Spleen (tissue), 11 donors: ENCODE results near the gene MAP1A. TPM values are rescaled to one million over a fixed set of nuclear protein-coding genes. Genes with fewer than 3 reads are reported as not detected.
"Not testable (repeated sequence)": the region's sequence is repeated elsewhere in the genome, so short reads cannot be mapped to it uniquely, and the experiment has no call there.

Experiments used
- DNase-seq: peaks from one replicate; pipeline ENCODE4 v3.0.0-alpha.2; 2020
- H3K27ac ChIP-seq, 8 donors: fragments of 200-600 bp; sonication (generic) in 7 of 8; 1 replicate in 4 of 8; 2 replicates in 4 of 8; pipeline versions ENCODE4 v1.5.0 to v1.8.0; 2016 to 2021; ENCODE audit warnings: inconsistent platforms in 4 of 8, mild to moderate bottlenecking in 4 of 8, moderate library complexity in 1 of 8
- H3K27me3 ChIP-seq, 7 donors: fragments of 200-600 bp; sonication (generic) in 6 of 7; replicated peaks in 1 of 7; 1 replicate in 4 of 7; 2 replicates in 3 of 7; pipeline versions ENCODE4 v1.5.0 to v1.8.0; 2016 to 2021; ENCODE audit warnings: inconsistent platforms in 3 of 7, mild to moderate bottlenecking in 1 of 7
- H3K36me3 ChIP-seq, 6 donors: fragments of 200-600 bp; sonication (generic) in 5 of 6; 1 replicate in 4 of 6; 2 replicates in 2 of 6; pipeline versions ENCODE4 v1.5.0 to v1.8.0; 2016 to 2021; ENCODE audit warnings: inconsistent platforms in 2 of 6
- H3K4me1 ChIP-seq, 6 donors: fragments of 200-600 bp; sonication (generic) in 5 of 6; 1 replicate in 3 of 6; 2 replicates in 3 of 6; pipeline versions ENCODE4 v1.5.0 to v1.8.0; 2016 to 2021; ENCODE audit warnings: inconsistent platforms in 3 of 6
- H3K4me3 ChIP-seq, 8 donors: fragments of 200-600 bp; sonication (generic) in 7 of 8; 1 replicate in 4 of 8; 2 replicates in 4 of 8; pipeline versions ENCODE4 v1.5.0 to v1.8.0; 2016 to 2021; ENCODE audit warnings: inconsistent platforms in 4 of 8, mild to moderate bottlenecking in 4 of 8, moderate library complexity in 2 of 8
- H3K9me3 ChIP-seq, 8 donors: fragments of 200-600 bp; sonication (generic) in 7 of 8; 1 replicate in 4 of 8; 2 replicates in 4 of 8; pipeline versions ENCODE4 v1.5.0 to v1.8.0; 2016 to 2021; ENCODE audit warnings: inconsistent platforms in 4 of 8
- POLR2A ChIP-seq, 3 donors: fragments of 450-650 bp; IDR thresholded peaks; one replicate each; pipeline ENCODE4 v1.5.1; 2017; ENCODE audit warnings: antibody characterized with exemption in 3 of 3, mild to moderate bottlenecking in 1 of 3
- POLR2AphosphoS5 ChIP-seq, 3 donors: sonication (generic); formaldehyde crosslinking; IDR thresholded peaks; one replicate each; pipeline ENCODE4 v1.5.1; 2017; ENCODE audit warnings: antibody characterized with exemption in 3 of 3
- WGBS, 5 donors: extraction: QIAGEN DNeasy Blood & Tissue Kit in 3 of 5; methylation state at CpG; one replicate each; pipeline versions ENCODE4 v1.1.5 to v1.1.7; 2013 to 2018; 5-methylcytosine and 5-hydroxymethylcytosine counted together
- intact Hi-C: fragments of 100-400 bp; cut with DNase I; formaldehyde crosslinking; loops from one replicate; pipeline ENCODE4 v1.15.0; 2023; ENCODE audit warnings: low total_unique reads
- polyA plus RNA-seq, 3 donors: library from polyadenylated mRNA; stranded (reverse); fragments of 200-250 nt; gene quantifications; one replicate each; pipeline ENCODE4 v1.2.1, GENCODE V29; 2013
- total RNA-seq, 7 donors: library from RNA; depleted of rRNA in 3 of 7; stranded (reverse); fragments of >200 nt in 3 of 7; fragmentation: NEBNext Ultra II Directional in 4 of 7; extraction: Animal tissue kit (Norgen Biotek cat#: 25700) in 4 of 7; gene quantifications; one replicate each; pipeline versions ENCODE4 v1.1.0 to v1.2.1, GENCODE V29; 2016 to 2021
- TF ChIP-seq, protein P1 (sequence below), 11 experiments: fragments of 200-600 bp in 7 of 11; fragments of 450-650 bp in 4 of 11; sonication (generic) in 4 of 11; IDR thresholded peaks in 8 of 11; conservative IDR thresholded peaks in 3 of 11; 1 replicate in 7 of 11; 2 replicates in 4 of 11; pipeline versions ENCODE4 v1.4.0 to v1.8.0; 2016 to 2021; ENCODE audit warnings: antibody characterized with exemption in 11 of 11, inconsistent platforms in 4 of 11, mild to moderate bottlenecking in 1 of 11
- donor health status: healthy with polysubstance abuse.
- donor health status: DM: no; HTN: no; CAD: no; lungs with moderate emphysema.
- donor health status: DM: no; HTN: no; CAD: no.
- donor health status: Bipolar disorder and iron deficiency.
- donor health status: healthy.
- donor health status: DM: no; HTN: no; CAD: no.
- donor health status: DM: yes; HTN: yes; CAD: no.

Gene MAP1A
- total and polyA plus RNA-seq, 10 donors: 0.15 to 5.4 (median 2.6) TPM

DNA sequence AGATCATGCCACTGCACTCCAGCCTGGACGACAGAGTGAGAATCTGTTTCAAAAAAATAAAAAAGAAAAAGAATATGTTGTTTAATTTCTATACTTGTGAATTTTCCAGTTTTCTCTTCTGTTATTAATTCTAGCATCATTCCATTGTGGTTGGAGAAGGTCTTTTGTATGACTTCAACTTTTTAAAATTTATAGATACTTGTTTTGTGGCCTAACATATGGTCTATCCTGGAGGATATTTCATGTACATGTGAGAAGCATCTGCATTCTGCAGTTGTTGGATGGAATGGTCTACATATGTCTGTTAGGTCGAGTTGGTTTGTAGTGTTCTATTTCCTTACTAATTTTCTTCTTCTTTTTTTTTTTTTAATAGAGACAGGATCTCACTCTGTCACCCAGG lies 35.6 kb downstream of the MAP1A start:
- TF ChIP-seq, protein P1, sequence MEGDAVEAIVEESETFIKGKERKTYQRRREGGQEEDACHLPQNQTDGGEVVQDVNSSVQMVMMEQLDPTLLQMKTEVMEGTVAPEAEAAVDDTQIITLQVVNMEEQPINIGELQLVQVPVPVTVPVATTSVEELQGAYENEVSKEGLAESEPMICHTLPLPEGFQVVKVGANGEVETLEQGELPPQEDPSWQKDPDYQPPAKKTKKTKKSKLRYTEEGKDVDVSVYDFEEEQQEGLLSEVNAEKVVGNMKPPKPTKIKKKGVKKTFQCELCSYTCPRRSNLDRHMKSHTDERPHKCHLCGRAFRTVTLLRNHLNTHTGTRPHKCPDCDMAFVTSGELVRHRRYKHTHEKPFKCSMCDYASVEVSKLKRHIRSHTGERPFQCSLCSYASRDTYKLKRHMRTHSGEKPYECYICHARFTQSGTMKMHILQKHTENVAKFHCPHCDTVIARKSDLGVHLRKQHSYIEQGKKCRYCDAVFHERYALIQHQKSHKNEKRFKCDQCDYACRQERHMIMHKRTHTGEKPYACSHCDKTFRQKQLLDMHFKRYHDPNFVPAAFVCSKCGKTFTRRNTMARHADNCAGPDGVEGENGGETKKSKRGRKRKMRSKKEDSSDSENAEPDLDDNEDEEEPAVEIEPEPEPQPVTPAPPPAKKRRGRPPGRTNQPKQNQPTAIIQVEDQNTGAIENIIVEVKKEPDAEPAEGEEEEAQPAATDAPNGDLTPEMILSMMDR (IDR thresholded peaks at IDR 0.05 in 8 of 11, conservative IDR thresholded peaks at IDR 0.05 in 3 of 11): no peak
- TF ChIP-seq POLR2AphosphoS5 (IDR thresholded peaks at IDR 0.05) (no peak), POLR2A (IDR thresholded peaks at IDR 0.05) (no peak)
- no peaks in the 10 kb centered on the region for H3K27me3 ChIP-seq
- H3K27ac ChIP-seq: no peak overlapping the region
- peaks cover 0 to 84% (median 19%) of the 10 kb centered on the region in 6 donors for H3K36me3 ChIP-seq
- peaks cover 0 to 2% (median under 1%) of the 10 kb centered on the region in 8 donors for H3K9me3 ChIP-seq
- no peak for DNase-seq
- H3K4me1 ChIP-seq: no peaks in the 10 kb centered on the region
- no peak overlapping the region for H3K4me3 ChIP-seq
- intact Hi-C loops: no loop called here
- WGBS, 5 donors: 82 to 90% (median 86%) methylated on average over 2 of the region's 2 CpGs

DNA sequence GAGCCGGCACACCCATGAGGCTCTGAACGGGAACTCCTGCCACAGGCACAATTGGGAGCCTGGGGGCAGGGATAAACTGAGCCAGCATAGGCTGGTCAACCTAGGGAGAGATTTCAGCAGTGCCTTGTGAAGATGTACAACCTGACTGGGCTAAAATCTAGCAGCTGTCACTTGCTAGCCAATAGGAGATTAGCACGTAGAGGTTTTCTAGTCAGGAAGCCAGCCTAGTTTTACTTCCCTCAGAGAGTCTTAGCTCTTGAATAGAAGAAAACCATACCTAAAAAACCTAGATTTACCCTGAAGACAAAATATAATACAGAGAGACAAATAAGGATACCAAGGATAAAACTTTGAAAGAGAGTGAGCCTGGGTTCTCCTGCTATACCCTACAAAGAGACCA lies 45.3 kb downstream of the MAP1A start:
- H3K4me1 ChIP-seq, H3K27ac ChIP-seq, H3K9me3 ChIP-seq, DNase-seq, H3K27me3 ChIP-seq, intact Hi-C loops, H3K4me3 ChIP-seq: not testable (repeated sequence)
- WGBS, 5 donors: 67 to 96% (median 88%) methylated on average over 1 to 2 of the region's 3 CpGs; no CpG with 5 or more reads in 2 of the 5 donors
- peaks cover 0 to 15% (median 6%) of the 10 kb centered on the region in 6 donors for H3K36me3 ChIP-seq

- H3K9me3 ChIP-seq, intact Hi-C loops, DNase-seq, H3K4me3 ChIP-seq, H3K36me3 ChIP-seq, H3K4me1 ChIP-seq, H3K27me3 ChIP-seq, H3K27ac ChIP-seq: not testable (repeated sequence)
- WGBS, 5 donors: no CpG with 5 or more reads among the region's 8 CpGs
These were observed 46.4 kb downstream of the MAP1A start for GRCh38 chr15:43563793-43564192.

DNA sequence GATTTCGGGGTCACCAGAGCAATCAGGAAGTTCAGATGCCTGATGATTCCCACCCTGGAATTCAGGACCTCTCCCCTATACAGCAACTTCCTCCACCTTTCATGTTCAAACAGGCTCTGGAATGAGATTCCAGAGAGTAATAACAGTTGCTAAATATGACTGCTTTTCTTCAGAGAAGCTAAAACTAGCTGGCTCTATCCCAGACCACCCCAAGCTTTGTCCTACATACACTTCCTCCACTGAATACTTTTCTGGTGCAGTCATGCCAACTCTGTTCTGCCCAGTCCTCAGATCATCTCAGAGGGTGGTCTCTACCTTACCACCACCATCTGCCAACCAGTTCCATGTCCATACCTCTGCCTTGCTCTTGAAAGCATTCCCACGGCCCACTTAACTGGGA lies 49.2 kb downstream of the MAP1A start:
- DNase-seq, H3K4me1 ChIP-seq, H3K27me3 ChIP-seq, H3K9me3 ChIP-seq, H3K27ac ChIP-seq, H3K36me3 ChIP-seq, H3K4me3 ChIP-seq, intact Hi-C loops: not testable (repeated sequence)
- no CpG with 5 or more reads among the region's 2 CpGs for WGBS, 5 donors

DNA sequence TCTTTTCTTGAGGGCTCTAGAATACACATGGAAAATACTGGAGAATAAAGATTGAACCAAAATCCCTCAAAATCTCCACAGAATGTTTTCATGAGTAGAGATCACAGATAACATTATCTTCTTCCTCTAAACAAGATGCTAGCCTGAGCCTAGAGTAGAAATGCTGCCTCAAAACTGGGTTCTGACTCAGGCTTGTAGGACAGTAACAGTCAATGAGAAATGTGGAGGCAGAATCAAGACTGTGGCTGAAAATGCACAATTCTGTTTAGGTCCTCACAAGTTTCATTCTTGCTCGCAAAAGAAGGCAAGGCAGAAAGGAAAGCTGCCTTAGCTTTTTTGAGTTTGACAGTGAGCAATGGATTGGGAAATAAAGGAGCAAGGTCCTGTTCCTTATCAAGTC lies 57.2 kb downstream of the MAP1A start:
- H3K36me3 ChIP-seq, H3K27ac ChIP-seq, H3K9me3 ChIP-seq, H3K4me1 ChIP-seq, DNase-seq, intact Hi-C loops, H3K27me3 ChIP-seq, H3K4me3 ChIP-seq: not testable (repeated sequence)
- no CpG with 5 or more reads among the region's 1 CpG for WGBS, 5 donors

Other genes starting within 250 kb of the MAP1A start
- gene TGM7, start 215.4 kb upstream of the MAP1A start, total RNA-seq: not detected
- gene TGM7, start 215.4 kb upstream of the MAP1A start, polyA plus RNA-seq: not detected
- gene LCMT2, start 187.0 kb upstream of the MAP1A start, total RNA-seq: 1 to 10 TPM; 5.8 to 9.2 (median 7.3) TPM
- 1 to 10 TPM; 4.3 to 7.6 (median 5.7) TPM for gene LCMT2, start 187.0 kb upstream of the MAP1A start, polyA plus RNA-seq
- gene ZSCAN29, start 146.6 kb upstream of the MAP1A start, total RNA-seq: 10 to 100 TPM; 21.2 to 33.4 (median 25.4) TPM
- 1 to 10 TPM; 4.6 to 7.9 (median 5.4) TPM for gene ZSCAN29, start 146.6 kb upstream of the MAP1A start, polyA plus RNA-seq
- gene TUBGCP4, start 146.5 kb upstream of the MAP1A start, total RNA-seq: 10 to 100 TPM; 13.6 to 22.1 (median 19.0) TPM
- 1 to 10 TPM; 2.5 to 4.3 (median 3.2) TPM for gene TUBGCP4, start 146.5 kb upstream of the MAP1A start, polyA plus RNA-seq
- 10 to 100 TPM; 37.7 to 55.4 (median 44.7) TPM for gene TP53BP1, start 24.5 kb upstream of the MAP1A start, total RNA-seq
- 10 to 100 TPM in 1 of 3 donors, 1 to 10 TPM in 2; 7.2 to 12.6 (median 9.0) TPM for gene TP53BP1, start 24.5 kb upstream of the MAP1A start, polyA plus RNA-seq
- 10 to 100 TPM in 6 of 7 donors, 1 to 10 TPM in 1; 9.7 to 62.0 (median 43.7) TPM for gene PPIP5K1, start 72.6 kb downstream of the MAP1A start, total RNA-seq
- gene PPIP5K1, start 72.6 kb downstream of the MAP1A start, polyA plus RNA-seq: 1 to 10 TPM; 4.5 to 8.2 (median 7.4) TPM
- not detected for gene CKMT1B, start 76.4 kb downstream of the MAP1A start, total RNA-seq
- under 1 TPM; 0.06 to 0.28 (median 0.21) TPM for gene CKMT1B, start 76.4 kb downstream of the MAP1A start, polyA plus RNA-seq
- 1 to 10 TPM in 1 of 7 donors, under 1 TPM in 6; 0.37 to 1.2 (median 0.79) TPM for gene STRC, start 101.2 kb downstream of the MAP1A start, total RNA-seq
- gene STRC, start 101.2 kb downstream of the MAP1A start, polyA plus RNA-seq: 1 to 10 TPM in 1 of 3 donors, under 1 TPM in 2; 0.41 to 1.9 (median 0.90) TPM
- 10 to 100 TPM in 2 of 7 donors, 1 to 10 TPM in 5; 4.3 to 10.9 (median 8.2) TPM for gene CATSPER2, start 131.2 kb downstream of the MAP1A start, total RNA-seq
- gene CATSPER2, start 131.2 kb downstream of the MAP1A start, polyA plus RNA-seq: 1 to 10 TPM; 2.8 to 9.7 (median 8.6) TPM
- under 1 TPM in 2 of 7 donors, not detected in 5; 0.19 to 0.58 TPM for gene CKMT1A, start 176.3 kb downstream of the MAP1A start, total RNA-seq
- gene CKMT1A, start 176.3 kb downstream of the MAP1A start, polyA plus RNA-seq: not detected
- gene PDIA3, start 228.8 kb downstream of the MAP1A start, total RNA-seq: 100 to 1,000 TPM; 116 to 311 (median 263) TPM
- 100 to 1,000 TPM; 104 to 152 (median 125) TPM for gene PDIA3, start 228.8 kb downstream of the MAP1A start, polyA plus RNA-seq